T-helper 1 cell treated with Interleukin-12 subunit alpha and Interleukin-12 subunit beta and Interleukin-4 antibody, amounts not matched to agents 30 μg/mL and 1 μg/mL, for 36 hours (primary cell): ENCODE data around the gene HES4.
A peak's percentile ranks its signal among the peaks of the same experiment; 100 is the strongest.
"Not testable (repeated sequence)": the region's sequence is repeated elsewhere in the genome, so short reads cannot be mapped to it uniquely, and the experiment has no call there.

Experiments used
- H3K27ac Mint-ChIP-seq: one replicate; pipeline ENCODE4 v1.8.0; 2021; ENCODE audit warnings: mild to moderate bottlenecking, mixed read lengths
- H3K27me3 Mint-ChIP-seq: one replicate; pipeline ENCODE4 v1.8.0; 2021; ENCODE audit warnings: low read depth, mixed read lengths
- H3K36me3 Mint-ChIP-seq: one replicate; pipeline ENCODE4 v1.8.0; 2021; ENCODE audit warnings: low read depth, mixed read lengths
- H3K4me1 Mint-ChIP-seq: one replicate; pipeline ENCODE4 v1.8.0; 2021; ENCODE audit warnings: low read depth, mixed read lengths
- H3K4me3 Mint-ChIP-seq: one replicate; pipeline ENCODE4 v1.8.0; 2021; ENCODE audit warnings: mild to moderate bottlenecking, moderate library complexity, mixed read lengths
- H3K9me3 Mint-ChIP-seq: one replicate; pipeline ENCODE4 v1.8.0; 2021; ENCODE audit warnings: mixed read lengths

HES4 gene

GRCh38 chr1:1001057-1001783 is 1.3 kb upstream of the HES4 start:
- no peaks in the 10 kb centered on the region for H3K36me3 Mint-ChIP-seq
- H3K4me3 Mint-ChIP-seq, result no peak overlapping the region
- peak overlapping the region; percentile 76 for H3K27ac Mint-ChIP-seq
- H3K27me3 Mint-ChIP-seq, result peaks cover 44% of the 10 kb centered on the region
- no peaks in the 10 kb centered on the region for H3K9me3 Mint-ChIP-seq
- H3K4me1 Mint-ChIP-seq, result peaks cover 10% of the 10 kb centered on the region

DNA sequence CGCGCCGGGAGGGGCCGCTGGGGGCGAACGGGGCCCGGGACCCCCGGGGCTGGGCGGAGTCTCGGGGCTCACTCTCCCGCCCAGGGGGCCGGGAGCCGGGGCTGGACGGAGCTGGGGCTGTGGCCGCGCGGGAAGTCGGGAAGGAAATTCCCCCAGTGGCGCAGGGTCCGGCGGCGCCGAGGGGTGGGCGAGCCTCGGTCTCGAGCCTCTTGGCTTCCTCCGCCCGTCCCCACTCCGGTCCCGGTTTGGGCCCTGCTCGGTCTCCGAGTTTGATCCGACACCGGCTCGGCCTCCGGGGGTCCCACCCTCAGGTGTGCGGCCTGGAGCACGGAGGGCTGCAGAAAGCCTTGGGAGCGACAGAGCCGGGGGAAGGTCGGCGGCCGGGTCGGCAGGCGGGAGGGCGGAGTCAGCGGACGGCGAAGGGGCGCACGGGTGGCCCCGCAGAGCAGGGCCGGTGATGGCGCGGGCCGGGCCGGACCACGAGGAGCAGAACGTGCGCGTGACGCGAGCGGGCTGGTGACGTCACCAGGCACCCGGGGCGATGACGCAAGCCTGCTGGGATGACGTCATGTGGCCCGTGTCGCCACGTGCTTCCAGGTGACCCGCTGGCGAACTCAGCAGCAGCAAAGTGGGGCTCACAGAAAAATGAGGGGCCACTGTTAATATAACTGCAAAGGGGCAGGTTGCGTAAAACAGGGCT is 610 bp upstream of the HES4 start:
- Mint-ChIP-seq H3K4me3 (peak overlapping the region; percentile 37), H3K27ac (peak overlapping the region; percentile 76), H3K4me1 (peaks cover 13% of the 10 kb centered on the region), H3K9me3 (no peaks in the 10 kb centered on the region), H3K36me3 (no peaks in the 10 kb centered on the region), H3K27me3 (peaks cover 49% of the 10 kb centered on the region)

DNA sequence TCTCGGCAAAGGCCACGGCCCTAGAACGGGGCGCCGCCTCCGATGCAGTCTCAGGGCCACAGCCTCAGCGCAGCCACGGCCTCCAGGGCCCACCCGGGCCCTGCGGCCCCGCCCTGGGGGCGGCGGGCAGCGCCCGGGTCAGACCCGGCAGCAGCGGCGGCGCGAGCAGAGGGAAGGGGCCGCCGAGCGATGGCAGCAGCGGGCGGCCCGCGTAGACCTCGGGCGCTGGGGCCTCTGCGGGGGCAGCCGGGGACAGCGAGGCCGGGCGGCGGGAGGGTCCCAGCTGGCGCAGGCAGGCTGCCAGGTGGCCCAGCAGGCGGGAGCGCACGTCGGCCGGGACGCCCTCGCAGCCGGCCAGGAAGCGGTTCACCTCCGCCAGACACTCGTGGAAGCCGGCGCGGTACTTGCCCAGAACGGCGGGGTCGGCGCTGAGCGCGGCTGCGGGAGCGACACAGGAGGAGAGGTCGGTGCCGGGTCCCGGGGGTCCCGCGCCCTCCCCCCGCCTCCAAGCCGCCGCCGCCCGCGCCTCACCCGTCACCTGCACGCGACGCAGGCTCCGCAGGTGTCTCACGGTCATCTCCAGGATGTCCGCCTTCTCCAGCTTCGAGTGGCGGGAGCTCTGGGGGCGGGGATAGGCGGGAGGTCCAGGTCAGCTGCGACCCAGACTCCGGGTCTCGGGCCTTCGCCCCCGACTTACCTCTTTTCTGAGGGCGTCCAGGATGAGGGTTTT is 737 bp downstream of the HES4 start:
- Mint-ChIP-seq H3K4me3 (no peak overlapping the region), H3K27me3 (peaks cover 48% of the 10 kb centered on the region), H3K27ac (no peak overlapping the region), H3K9me3 (no peaks in the 10 kb centered on the region), H3K4me1 (peaks cover 4% of the 10 kb centered on the region), H3K36me3 (no peaks in the 10 kb centered on the region)

DNA sequence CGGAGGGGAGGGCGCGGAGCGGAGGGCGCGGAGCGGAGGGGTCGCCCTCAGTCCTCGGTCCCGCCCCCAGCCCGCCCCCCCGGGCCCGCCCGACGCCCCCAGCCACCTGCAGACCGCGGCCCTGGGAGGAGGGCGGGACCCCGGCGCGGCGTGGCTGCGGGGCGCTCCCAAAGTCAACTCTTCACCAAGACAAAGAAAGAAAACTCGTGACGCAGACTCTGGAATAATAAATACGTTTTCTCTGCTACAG is 1.2 kb downstream of the HES4 start:
- Mint-ChIP-seq H3K4me3 (no peak overlapping the region), H3K27me3 (peaks cover 47% of the 10 kb centered on the region), H3K4me1 (peaks cover 4% of the 10 kb centered on the region), H3K9me3 (no peaks in the 10 kb centered on the region), H3K36me3 (no peaks in the 10 kb centered on the region), H3K27ac (no peak overlapping the region)

- peaks cover 43% of the 10 kb centered on the region for H3K27me3 Mint-ChIP-seq
- H3K9me3 Mint-ChIP-seq, result no peaks in the 10 kb centered on the region
- H3K4me3 Mint-ChIP-seq, result no peak overlapping the region
- H3K27ac Mint-ChIP-seq, result no peak overlapping the region
- H3K36me3 Mint-ChIP-seq, result no peaks in the 10 kb centered on the region
- peaks cover 4% of the 10 kb centered on the region for H3K4me1 Mint-ChIP-seq
Measured at GRCh38 chr1:997993-998744, 1.7 kb downstream of the HES4 start.

GRCh38 chr1:997713-997992 is 2.2 kb downstream of the HES4 start:
- peaks cover 5% of the 10 kb centered on the region for H3K4me1 Mint-ChIP-seq
- peaks cover 44% of the 10 kb centered on the region for H3K27me3 Mint-ChIP-seq
- H3K36me3 Mint-ChIP-seq, result no peaks in the 10 kb centered on the region
- no peak overlapping the region for H3K4me3 Mint-ChIP-seq
- no peak overlapping the region for H3K27ac Mint-ChIP-seq
- H3K9me3 Mint-ChIP-seq, result peaks cover 2% of the 10 kb centered on the region

DNA sequence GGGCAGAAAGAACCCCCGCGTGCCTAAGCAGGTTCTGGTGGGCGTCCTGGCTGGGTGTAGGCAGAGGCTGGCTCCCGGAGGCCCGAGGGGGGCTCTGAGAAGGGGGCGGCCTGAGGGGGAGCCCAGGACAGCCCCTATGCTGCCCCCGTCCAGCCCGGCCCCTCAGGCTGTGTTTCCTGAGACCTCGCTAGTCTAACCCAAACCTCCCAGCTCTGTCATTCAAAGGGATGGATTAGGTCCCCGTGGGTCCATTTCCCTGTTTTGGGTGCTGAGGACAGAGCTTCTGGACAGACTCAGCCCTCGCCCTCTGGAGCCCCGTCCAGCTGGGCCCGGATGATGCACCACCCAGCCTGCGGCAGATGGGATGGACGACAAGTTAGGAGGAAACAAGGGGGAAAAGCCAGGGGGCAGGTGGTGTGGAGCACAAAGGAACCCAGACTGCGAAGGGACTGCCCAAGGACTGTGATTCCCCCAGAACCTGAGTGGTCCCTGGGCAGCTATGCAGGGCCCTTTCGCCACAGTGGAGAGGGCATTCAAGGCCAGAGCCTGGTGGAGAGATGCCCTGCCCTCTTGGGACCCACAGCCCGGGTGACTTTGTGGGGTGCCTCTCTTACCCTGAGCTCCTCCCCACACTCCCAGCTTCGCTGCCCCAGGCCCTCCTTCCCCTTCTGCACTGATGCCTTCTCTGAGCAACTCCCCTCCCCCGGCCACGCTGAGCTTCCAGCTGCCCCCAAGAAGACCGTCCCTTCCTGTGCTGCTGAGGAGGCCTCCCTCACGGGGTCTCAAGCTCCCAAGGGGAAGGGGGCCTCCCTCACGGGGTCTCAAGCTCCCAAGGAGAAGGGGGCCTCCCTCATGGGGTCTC is 2.8 kb downstream of the HES4 start:
- Mint-ChIP-seq H3K4me3 (no peak overlapping the region), H3K36me3 (no peaks in the 10 kb centered on the region), H3K4me1 (peaks cover 8% of the 10 kb centered on the region), H3K27ac (peak overlapping the region; percentile 34), H3K9me3 (peaks cover 8% of the 10 kb centered on the region), H3K27me3 (peaks cover 44% of the 10 kb centered on the region)

DNA sequence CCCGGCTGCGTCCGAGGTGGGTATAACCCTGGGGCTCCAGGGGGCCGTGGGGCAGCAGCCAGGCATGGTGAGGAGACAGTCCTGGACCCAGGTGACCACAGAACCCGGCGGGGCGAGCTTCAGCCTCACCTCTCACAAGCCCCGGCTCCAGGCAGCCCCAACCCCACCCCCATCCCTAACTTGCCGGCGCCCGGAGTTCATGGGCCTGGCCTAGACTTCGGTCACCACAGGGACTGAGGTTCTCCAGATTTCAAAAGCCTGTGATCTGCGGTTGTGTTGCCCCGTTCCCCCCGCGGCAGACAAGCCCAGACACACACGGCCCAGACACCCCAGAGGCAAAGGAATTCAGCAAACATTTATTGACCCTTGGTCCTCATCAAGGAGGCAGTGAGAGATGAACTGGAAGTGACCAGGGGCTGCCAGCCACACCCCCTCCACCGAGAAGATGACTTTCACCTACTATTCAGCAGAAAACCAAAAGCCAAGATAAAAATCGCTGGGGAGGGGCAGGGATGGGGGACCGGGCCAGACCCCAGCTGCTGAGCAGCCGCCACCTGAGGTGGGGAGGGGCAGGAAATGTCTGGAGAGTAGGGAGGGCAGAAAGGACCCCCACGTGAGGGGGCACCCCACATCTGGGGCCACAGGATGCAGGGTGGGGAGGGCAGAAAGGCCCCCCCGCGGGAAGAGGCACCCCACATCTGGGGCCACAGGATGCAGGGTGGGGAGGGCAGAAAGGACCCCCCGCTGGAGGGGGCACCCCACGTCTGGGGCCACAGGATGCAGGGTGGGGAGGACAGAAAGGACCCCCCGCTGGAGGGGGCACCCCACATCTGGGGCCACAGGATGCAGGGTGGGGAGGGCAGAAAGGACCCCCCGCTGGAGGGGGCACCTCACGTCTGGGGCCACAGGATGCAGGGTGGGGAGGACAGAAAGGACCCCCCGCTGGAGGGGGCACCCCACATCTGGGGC is 3.9 kb downstream of the HES4 start:
- H3K27me3 Mint-ChIP-seq, result peaks cover 45% of the 10 kb centered on the region
- no peak overlapping the region for H3K4me3 Mint-ChIP-seq
- peaks cover 12% of the 10 kb centered on the region for H3K9me3 Mint-ChIP-seq
- H3K27ac Mint-ChIP-seq, result no peak overlapping the region
- no peaks in the 10 kb centered on the region for H3K36me3 Mint-ChIP-seq
- peaks cover 10% of the 10 kb centered on the region for H3K4me1 Mint-ChIP-seq

GRCh38 chr1:994546-994945 is 5.4 kb downstream of the HES4 start:
- H3K9me3 Mint-ChIP-seq, result peaks cover 12% of the 10 kb centered on the region
- H3K36me3 Mint-ChIP-seq, H3K4me1 Mint-ChIP-seq, H3K27ac Mint-ChIP-seq, H3K4me3 Mint-ChIP-seq: not testable (repeated sequence)
- H3K27me3 Mint-ChIP-seq, result peaks cover 46% of the 10 kb centered on the region

DNA sequence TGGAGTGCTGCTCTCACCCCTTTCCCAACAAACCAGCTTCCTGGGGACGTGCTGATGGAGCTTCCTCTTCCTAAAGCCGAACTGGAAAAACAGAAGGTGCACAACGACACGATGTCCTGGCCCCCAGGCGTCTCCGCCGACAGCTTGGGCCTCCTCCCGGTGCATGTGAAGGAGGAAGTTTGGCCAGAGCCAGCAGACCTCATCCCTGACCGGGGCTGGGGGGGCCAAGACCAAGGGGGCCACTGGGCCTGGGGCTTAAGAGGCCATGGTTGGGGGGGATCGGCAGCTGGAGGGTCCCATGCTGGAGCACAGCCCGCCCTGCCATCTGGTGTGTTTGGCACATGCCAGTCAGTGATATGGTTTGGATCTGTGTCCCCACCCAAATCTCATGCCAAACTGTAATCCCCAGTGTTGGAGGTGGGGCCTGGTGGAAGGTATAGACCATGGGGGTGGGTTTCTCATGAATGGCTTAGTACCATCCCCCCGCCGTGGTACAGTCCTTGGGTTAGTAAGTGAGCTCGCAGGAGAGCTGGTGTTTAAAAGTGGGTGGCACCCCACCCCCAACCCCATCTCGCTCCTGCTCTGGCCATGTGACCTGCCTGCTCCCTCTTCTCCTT is 6.4 kb downstream of the HES4 start:
- Mint-ChIP-seq H3K27me3 (peaks cover 55% of the 10 kb centered on the region), H3K4me1 (peaks cover 8% of the 10 kb centered on the region), H3K4me3 (no peak overlapping the region), H3K36me3 (no peaks in the 10 kb centered on the region), H3K9me3 (peaks cover 12% of the 10 kb centered on the region), H3K27ac (no peak overlapping the region)

DNA sequence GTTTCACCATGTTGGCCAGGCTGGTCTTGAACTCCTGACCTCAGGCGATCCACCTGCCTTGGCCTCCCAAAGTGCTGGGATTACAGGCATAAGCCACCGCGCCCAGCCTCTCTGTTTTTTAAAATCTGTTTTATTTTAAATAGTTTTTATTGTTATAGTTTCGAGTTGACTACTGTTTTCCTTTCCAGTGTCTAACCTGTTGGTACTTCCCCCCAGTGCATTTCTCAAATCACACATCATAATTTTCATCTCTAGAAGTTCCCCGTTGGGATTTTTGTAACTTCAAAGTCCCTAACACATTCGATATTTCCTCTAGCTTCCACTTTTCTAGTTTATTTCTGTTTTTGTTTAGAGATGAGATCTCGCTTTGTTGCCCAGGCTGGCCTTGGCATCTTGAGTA is 7.5 kb downstream of the HES4 start:
- Mint-ChIP-seq H3K4me1 (peaks cover 8% of the 10 kb centered on the region), H3K36me3 (no peaks in the 10 kb centered on the region), H3K27ac (no peak overlapping the region), H3K27me3 (peaks cover 64% of the 10 kb centered on the region), H3K4me3 (no peak overlapping the region), H3K9me3 (peaks cover 12% of the 10 kb centered on the region)

DNA sequence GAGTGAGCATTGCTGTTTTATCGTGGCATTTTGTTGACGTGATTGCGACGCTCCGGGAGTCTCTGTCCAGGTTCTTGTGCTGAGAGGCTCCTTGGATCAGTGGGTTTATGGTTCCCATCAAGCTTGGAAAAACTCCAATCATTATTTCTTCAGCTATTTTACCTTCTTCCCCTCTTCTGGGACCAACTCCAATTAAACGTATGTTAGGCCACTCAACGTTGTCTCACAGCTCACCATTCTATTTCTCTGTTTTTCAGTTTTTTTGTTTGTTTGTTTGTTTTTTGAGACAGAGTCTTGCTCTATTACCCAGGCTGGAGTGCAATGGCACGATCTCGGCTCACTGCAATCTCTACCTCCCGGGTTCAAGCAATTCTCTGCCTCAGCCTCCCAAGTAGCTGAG is 8.0 kb downstream of the HES4 start:
- H3K27me3 Mint-ChIP-seq, result peaks cover 61% of the 10 kb centered on the region
- H3K4me1 Mint-ChIP-seq, result peaks cover 8% of the 10 kb centered on the region
- no peak overlapping the region for H3K4me3 Mint-ChIP-seq
- peaks cover 12% of the 10 kb centered on the region for H3K9me3 Mint-ChIP-seq
- no peaks in the 10 kb centered on the region for H3K36me3 Mint-ChIP-seq
- H3K27ac Mint-ChIP-seq, result no peak overlapping the region

DNA sequence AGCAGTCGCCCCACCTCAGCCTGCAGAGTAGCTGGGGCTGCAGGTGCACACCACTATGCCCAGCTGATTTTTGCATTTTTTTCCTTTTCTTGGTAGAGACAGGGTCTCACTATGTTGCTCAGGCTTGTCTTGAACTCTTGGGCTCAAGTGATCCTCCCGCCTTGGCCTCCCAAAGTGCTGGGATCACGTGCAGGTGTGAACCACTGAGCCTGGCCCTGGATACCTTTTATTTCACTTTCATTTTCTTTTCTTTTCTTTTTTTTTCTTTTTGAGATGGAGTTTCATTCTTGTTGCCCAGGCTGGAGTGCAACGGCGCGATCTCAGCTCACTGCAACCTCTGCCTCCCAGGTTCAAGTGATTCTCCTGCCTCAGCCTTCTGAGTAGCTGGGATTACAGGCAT is 8.6 kb downstream of the HES4 start:
- Mint-ChIP-seq H3K9me3 (peaks cover 12% of the 10 kb centered on the region), H3K27me3 (peaks cover 63% of the 10 kb centered on the region)
- H3K36me3 Mint-ChIP-seq, H3K4me3 Mint-ChIP-seq, H3K4me1 Mint-ChIP-seq, H3K27ac Mint-ChIP-seq: not testable (repeated sequence)
